ENCODE results near the gene RPL18. TPM values are rescaled to one million over a fixed set of nuclear protein-coding genes. Genes with fewer than 3 reads are reported as not detected.

RPL18 gene
- total and polyA plus RNA-seq, 2 experiments from 2014 or later, result 1,898 to 2,011 TPM

DNA sequence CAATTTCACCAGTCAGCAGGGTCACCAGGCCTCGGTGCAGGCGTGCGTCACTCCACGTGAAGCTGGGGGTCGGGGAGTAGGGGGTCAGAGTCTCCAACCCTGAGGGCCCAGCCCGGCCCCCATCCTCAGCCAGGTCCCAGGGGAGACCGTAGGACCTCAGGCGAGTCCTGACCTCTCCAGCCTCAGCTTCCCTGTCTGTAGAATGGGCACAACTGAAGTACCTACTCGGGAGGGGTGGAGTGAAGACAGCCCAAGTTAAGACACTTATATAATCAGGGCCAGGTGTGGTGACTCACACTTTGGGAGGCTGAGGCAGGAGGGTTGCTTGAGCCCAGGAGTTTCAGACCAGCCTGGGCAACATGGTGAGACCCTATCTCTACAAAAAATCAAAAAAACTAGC, 15.1 kb downstream of the RPL18 start (continued):
- TF ChIP-seq NANOG (IDR thresholded peaks at IDR 0.05; ENCODE audit: borderline replicate concordance), result no peak
- no peak for TF ChIP-seq STAT1 (IDR thresholded peaks at IDR 0.05; ENCODE audit: unreplicated experiment)
- no peak for TF ChIP-seq ZNF331 (CRISPR knock-in tag; IDR thresholded peaks at IDR 0.05; ENCODE audit: low read depth)
- TF ChIP-seq, protein P1, sequence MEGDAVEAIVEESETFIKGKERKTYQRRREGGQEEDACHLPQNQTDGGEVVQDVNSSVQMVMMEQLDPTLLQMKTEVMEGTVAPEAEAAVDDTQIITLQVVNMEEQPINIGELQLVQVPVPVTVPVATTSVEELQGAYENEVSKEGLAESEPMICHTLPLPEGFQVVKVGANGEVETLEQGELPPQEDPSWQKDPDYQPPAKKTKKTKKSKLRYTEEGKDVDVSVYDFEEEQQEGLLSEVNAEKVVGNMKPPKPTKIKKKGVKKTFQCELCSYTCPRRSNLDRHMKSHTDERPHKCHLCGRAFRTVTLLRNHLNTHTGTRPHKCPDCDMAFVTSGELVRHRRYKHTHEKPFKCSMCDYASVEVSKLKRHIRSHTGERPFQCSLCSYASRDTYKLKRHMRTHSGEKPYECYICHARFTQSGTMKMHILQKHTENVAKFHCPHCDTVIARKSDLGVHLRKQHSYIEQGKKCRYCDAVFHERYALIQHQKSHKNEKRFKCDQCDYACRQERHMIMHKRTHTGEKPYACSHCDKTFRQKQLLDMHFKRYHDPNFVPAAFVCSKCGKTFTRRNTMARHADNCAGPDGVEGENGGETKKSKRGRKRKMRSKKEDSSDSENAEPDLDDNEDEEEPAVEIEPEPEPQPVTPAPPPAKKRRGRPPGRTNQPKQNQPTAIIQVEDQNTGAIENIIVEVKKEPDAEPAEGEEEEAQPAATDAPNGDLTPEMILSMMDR (conservative IDR thresholded peaks at IDR 0.05; ENCODE audit: low read depth in 2 of 2), result no peak
- TF ChIP-seq POLR2AphosphoS5 (IDR thresholded peaks at IDR 0.05; ENCODE audit: low read depth), result no peak
- TF ChIP-seq CREB1 (CRISPR knock-in tag; IDR thresholded peaks at IDR 0.05; ENCODE audit: low read depth), result no peak
- no peak for TF ChIP-seq EZH2phosphoT487 (IDR thresholded peaks at IDR 0.05; ENCODE audit: unreplicated experiment)
- TF ChIP-seq, protein P2, sequence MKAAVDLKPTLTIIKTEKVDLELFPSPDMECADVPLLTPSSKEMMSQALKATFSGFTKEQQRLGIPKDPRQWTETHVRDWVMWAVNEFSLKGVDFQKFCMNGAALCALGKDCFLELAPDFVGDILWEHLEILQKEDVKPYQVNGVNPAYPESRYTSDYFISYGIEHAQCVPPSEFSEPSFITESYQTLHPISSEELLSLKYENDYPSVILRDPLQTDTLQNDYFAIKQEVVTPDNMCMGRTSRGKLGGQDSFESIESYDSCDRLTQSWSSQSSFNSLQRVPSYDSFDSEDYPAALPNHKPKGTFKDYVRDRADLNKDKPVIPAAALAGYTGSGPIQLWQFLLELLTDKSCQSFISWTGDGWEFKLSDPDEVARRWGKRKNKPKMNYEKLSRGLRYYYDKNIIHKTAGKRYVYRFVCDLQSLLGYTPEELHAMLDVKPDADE (IDR thresholded peaks at IDR 0.05), result no peak

DNA sequence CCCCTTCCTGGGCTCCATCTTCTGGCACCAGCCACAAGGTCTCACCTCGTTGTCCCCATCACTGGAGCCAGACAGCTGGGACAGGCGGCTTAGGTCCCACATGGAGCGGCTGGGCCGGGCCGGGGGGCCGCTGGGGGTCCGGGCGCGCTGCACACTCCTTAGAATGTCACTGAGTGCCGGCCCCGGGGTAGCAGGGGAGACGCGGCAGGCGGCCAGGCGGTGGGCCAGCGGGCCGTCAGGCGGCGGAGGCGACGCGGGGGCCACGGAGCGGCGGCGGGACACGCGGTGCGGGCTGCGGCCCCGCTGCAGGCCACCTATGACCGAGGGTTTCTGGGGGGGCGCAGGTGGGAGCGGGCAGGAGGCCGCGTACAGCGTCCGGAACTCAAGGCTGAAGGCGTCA, 15.5 kb downstream of the RPL18 start:
- Histone ChIP-seq H3K4me1 (ENCODE audit: insufficient read depth) (no peaks in the 10 kb centered on the region), H3K27me3 (ENCODE audit: insufficient read depth) (no peaks in the 10 kb centered on the region), H4K20me1 (replicated peaks; ENCODE audit: insufficient read depth) (no peaks in the 10 kb centered on the region), H3K9me2 (ENCODE audit: insufficient read depth) (no peaks in the 10 kb centered on the region), H3K4me3 (no peak overlapping the region), H3K79me2 (replicated peaks; ENCODE audit: insufficient read depth) (no peaks in the 10 kb centered on the region), H3F3A (replicated peaks; ENCODE audit: low read depth) (no peaks in the 10 kb centered on the region), H3K27ac (ENCODE audit: low read depth) (no peak overlapping the region), H3K4me2 (no peak overlapping the region), H2AFZ (no peak overlapping the region), H3K36me3 (ENCODE audit: insufficient read depth) (no peaks in the 10 kb centered on the region)
- Mint-ChIP-seq H3K36me3 (ENCODE audit: low read depth) (no peaks in the 10 kb centered on the region; the same call in 2 of the 3 replicates), H3K4me3 (no peak overlapping the region), H3K9me3 (no peaks in the 10 kb centered on the region), H3K4me1 (peaks cover 6% of the 10 kb centered on the region; the same call in 2 of the 3 replicates), H3K27ac (no peak overlapping the region), H3K27me3 (ENCODE audit: insufficient read depth, low read depth, poor library complexity) (peaks cover 10% of the 10 kb centered on the region)
- DNase-seq (ENCODE audit: low spot score) (no peak), ATAC-seq (no peak)
- TF ChIP-seq NANOG (IDR thresholded peaks at IDR 0.05; ENCODE audit: borderline replicate concordance) (no peak), EZH2 (IDR thresholded peaks at IDR 0.05; ENCODE audit: low read depth, unreplicated experiment) (no peak), EZH2phosphoT487 (IDR thresholded peaks at IDR 0.05; ENCODE audit: unreplicated experiment) (no peak), JUNB (IDR thresholded peaks at IDR 0.05; ENCODE audit: unreplicated experiment) (no peak), ZNF462 (CRISPR knock-in tag; IDR thresholded peaks at IDR 0.05) (no peak), POLR2AphosphoS5 (IDR thresholded peaks at IDR 0.05; ENCODE audit: low read depth) (no peak)
- TF ChIP-seq, protein P2 (IDR thresholded peaks at IDR 0.05), result no peak
